ENCODE measurements around the gene HIRIP3. TPM values are rescaled to one million over a fixed set of nuclear protein-coding genes. Genes with fewer than 3 reads are reported as not detected.
"Not testable (repeated sequence)": the region's sequence is repeated elsewhere in the genome, so short reads cannot be mapped to it uniquely, and the experiment has no call there.

HIRIP3 gene
- total RNA-seq, 1 donor from 2014 or later = 12.7 TPM

DNA sequence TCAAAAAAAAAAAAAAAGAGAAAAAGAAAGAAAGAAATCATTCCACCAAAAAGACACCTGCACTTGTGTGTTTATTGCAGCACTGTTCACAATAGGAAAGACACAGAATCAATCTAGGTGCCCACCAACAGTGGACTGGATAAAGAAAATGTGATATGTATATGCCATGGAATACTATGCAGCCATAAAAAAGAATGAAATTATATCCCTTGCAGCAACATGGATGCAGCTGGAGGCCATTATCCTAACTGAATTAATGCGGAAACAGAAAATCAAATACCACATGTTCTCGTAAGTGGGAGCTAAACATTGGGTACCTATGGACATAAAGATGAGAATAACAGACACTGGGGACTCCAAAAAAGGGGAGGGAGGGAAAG, 21.9 kb upstream of the HIRIP3 start:
- no peak for DNase-seq (ENCODE audit: low read depth)

DNA sequence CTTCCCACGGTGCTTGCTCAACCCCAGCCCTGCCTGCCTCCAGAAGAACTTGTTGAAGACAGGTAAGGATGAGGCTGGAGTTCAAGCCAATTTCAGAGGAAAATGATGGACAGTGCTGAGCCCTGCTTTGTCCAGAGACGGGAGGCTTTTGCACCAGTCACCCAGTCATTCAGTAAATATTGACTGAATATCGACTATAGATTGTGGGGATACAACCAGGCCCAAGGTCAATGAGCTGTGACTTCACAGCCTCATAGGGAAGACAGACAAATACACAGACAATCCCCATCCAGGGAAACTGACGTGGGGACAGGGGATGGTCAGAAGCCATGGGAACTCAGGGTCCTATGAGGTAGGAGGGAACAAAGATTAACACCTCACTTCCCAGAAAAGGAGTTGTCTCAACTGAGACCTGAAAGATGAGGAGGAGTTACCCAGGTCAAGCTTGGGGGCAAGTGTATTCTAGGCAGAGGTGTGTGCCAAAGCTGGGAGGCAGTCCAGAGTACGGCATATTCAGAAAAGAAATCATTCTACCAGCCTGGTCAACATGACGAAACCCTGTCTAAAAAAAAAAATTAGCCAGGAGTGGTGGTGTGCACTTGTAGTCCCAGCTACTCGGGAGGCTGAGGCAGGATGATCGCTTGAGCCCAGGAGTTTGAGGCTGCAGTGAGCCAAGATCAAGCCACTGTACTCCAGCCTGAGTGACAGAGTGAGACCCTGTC, 21.3 kb upstream of the HIRIP3 start:
- DNase-seq (ENCODE audit: low read depth) = no peak

DNA sequence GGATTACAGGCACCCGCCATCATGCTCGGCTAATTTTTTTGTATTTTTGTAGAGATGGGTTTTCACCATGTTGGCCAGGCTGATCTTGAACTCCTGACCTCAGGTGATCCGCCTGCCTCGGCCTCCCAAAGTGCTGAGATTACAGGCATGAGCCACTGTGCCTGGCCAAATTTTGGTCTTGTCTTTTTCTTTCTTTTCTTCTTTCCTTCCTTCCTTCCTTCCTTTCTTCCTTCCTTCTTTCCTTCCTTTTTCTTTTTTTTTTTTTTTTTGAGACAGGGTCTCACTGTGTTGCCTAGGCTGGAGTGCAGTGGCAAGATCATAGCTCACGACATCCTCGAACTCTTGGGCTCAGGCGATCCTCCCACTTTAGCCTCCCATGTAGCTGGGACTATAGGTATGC, 20.0 kb upstream of the HIRIP3 start:
- DNase-seq (ENCODE audit: low read depth) = not testable (repeated sequence)

DNA sequence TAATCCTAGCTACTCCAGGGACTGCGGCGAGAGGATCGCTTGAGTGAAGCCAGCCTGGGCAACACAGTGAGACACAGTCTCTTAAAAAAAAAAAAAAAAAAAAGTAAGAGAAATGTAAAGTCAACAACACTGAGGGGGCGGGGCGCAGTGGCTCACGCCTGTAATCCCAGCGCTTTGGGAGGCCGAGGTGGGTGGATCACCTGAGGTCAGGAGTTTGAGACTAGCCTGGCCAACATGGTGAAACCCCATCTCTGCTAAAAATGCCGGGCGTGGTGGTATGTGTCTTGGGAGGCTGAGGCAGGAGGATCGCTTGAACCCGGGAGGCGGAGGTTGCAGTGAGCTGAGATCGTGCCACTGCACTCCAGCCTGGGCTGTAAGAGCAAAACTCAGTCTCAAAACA, 17.2 kb upstream of the HIRIP3 start:
- not testable (repeated sequence) for DNase-seq (ENCODE audit: low read depth)

DNA sequence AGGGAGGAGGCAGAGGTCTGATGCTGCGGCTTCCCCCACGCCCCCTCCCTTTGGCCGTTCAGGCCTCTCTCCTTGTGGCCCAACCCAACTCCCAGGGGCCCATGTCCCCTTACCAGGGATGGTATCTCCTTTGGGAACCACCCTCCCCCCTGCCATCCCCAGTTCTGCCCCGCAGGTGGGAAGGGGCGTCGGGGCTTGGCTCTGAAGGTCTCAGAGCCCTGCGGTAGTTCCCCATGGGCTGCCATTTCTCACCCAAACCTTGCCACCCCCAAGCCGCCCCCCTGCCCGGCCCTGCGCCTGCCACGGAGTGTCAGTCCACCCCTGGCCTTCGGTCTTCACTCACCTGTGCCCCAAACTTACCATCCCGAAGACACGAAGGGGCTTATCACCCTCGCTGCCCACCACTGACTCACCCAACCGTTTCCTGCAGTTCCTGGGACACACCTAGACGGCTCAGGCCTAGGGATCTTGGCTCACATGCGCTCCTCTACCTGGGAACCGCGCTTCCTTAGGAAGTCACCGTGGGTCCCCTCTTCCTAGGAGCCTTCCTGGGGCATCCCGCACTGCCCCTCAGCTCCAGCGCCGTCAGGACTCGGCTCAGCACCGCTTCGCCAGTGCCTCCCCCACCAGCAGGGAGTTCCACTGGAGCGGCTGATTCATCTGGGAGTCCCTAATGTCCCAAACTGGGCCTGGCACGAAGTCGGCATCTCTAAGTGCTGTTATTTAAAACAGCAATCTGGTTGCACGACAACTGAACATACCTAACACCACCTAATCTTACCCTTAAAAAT, 16.5 kb upstream of the HIRIP3 start:
- DNase-seq (ENCODE audit: low read depth) = no peak

DNA sequence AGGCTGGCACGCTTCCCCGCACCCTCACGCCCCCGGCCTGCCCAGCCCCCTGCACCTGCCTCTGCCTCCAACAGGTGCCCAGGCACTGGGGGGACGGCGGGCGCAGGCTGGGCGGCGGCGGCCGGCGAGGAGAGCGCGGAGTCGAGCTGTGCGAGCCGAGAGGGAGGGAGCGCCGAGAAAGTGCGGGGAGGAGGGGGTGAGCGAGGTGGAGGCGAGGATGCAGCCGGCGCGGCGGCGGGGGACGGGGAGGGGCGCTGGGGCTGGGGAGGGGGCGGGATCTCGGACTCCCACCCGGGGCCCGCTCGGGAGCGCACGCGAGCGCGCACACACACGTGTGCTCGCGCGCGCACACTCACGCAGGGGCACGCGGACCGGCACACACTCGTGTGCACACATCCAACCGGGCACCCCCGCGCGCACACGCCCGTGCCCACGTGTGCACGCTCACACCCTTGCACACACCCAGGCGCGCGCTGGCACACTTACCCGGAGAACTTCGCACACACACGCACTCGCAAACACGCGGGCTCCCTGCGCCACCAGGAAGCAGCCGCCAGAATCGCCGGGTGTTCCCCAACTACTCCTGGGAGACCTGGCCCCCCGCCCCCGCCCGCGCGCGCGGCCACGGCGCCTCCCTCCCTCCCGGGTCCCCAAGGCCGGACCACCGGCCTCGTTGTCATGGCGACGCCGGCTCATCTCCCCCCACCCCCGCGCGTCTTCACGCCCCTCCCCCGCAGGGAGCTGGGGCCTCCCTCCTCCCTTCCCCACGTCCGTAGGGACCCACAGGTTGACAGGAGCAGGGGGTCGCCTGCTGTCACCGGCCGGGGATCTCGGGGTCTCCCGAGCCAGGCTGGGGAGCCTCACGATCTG, 15.7 kb upstream of the HIRIP3 start, which contains the start of gene DOC2A:
Gene DOC2A, minus strand, starts transcription at position 184 of the 870 bp plus-strand sequence. CDS start 805 bp downstream, outside the sequence.
- no peak for DNase-seq (ENCODE audit: low read depth)

DNA sequence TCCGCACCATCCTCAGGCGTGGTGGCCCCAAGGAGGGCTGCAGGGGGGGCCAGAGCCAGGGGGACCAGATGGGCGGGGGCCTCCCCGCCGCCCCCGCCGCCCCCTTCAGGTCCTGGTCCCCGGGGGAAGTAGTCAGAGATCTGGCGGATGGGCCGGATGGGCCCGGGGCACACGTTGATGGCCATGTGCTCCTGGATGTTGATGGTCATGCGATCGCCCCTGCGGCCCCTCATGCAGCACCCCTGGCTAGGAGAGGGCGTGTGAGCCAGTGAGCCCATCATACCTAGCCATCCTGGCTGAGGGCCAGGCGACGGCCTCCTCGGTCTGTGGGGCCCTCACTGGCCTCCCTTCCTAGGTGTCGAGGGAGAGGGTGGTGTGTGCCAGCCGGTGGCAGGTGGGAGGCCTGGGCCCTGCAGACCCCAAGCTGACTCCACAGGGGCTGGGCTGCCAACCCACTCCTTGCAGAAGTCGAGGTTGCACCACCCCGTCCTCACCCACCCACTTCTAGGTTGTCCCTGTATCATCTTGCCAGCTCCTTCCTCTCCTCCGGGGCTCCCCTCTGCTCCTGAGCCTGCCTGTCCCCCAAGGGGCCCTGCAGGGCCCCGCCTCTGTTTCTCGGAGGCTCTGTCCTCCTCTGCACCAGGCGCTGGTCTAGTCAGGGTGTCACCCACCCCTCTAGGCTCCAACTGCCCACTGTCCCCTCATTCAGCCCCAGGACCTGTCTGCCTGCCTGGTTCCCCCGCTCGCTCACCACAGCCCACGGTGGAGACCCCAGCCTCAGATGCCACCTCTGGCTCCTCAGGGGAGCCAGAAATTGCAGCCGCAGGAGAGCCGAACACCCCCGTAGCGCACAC, 14.8 kb upstream of the HIRIP3 start:
- DNase-seq (ENCODE audit: low read depth) = no peak

DNA sequence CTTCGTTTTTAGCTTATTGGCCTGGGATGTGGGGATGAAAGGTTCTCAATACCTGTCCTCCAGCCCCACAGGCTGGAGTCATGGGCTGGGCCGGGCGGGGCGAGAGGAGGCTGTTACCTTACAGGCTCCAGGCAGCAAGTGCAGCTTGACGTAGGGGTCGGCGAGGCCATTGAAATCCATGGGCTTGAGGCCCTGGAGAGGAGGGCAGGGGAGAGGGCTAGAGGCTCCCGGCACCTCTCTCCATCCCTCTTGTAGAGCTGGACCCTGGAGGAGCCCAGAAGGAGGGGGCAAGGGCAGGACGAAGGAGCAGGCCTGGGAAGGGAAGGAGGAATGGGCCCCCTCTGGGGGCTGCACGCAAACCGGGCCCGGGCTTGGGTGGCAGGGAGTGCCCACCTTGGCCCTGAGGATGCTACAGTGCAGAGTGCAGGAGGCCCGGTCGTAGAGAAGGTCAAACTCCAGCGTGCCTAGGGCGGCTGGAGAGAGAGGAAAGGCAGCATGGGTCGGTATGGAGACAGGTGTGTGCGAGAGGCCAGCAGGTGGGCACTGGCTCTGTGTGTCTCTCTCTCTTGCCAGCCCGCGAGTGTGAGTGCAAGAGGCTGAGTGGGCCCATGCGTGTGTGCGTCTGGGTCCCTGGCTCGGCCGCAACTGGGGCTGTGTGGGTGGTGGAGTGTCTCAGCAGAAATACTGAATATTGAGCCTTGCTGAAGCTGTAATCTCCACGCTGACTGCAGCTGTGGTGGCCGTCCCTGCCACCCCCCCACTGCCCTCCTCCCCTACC, 13.9 kb upstream of the HIRIP3 start:
- DNase-seq (ENCODE audit: low read depth) = no peak

DNA sequence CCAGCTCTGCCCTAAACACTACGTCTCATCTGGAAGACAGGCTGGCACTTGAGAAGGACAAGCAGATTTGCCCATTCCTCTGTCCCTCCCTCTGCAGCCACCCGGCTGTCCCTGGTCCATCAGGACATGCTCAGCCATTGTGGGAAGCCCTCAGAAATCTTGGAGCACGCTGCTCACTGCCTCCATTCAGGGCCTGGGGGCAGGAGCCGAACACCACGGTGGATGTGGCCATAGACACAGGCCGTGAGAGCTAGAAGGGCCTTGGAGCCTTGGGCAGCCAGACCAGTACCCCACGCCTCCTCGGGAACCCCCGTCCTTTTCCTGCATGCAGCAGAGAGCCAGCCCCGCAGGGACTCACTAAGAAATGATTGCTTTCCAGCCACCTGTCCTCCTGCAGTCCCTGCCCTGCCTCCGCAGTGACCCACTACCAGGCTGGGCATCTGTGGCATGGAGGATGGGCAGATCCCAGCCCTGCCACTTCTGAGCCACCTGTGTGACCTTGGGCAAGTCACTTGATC, 12.0 kb upstream of the HIRIP3 start:
- no peak for DNase-seq (ENCODE audit: low read depth)

DNA sequence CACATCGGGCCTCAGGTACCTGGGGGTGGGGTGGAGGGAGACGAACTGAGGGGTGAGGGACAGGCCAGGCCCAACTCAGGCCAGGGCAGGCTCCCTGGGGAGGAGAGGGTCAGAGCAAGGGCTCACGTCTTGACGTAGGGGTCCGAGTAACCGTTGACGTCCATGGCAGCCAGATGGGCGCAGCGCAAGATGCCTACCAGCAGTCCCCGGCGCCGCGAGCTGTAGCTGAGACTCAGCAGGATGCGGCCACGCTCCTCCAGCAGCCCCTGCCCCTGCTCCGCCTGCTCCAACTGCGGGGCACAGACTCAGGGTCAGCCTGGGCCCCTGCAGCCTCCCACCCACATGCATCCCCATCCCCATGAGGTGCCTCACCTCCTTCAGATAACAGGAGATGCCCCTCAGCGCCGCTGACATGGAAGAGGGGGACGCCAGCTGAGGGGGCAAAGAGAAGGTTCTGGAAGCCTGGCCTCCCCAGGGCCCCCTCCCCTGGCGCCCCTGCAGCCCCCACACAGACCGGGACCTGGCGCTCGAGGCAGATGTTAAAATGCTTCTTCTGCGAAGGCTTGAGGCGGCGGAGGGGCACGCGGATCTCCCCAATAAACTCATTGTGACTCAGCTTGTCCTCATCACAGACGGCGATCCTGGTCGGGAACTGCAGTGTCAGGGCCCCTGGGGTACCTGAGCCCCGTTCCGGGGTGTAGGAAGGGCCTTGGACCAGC, 11.4 kb upstream of the HIRIP3 start:
- no peak for DNase-seq (ENCODE audit: low read depth)

DNA sequence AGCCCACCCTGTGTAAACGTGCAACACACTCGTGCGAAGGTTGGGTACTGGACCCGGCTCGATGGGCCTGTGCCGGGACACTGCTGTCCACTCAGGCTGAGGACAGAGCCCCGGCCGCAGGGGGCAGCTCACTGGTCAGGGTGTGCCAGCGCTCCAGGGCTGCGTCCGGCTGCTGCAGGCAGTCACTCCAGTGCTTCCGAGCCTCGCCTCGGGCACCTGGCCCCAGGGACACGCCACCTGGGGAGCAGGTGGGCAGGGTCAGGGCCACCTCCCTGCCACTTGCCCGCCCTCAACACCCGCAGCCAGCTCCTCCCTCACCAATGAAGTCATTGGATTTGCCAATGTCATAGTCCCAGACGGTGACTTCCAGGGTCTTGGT, 10.7 kb upstream of the HIRIP3 start:
- DNase-seq (ENCODE audit: low read depth) = no peak

DNA sequence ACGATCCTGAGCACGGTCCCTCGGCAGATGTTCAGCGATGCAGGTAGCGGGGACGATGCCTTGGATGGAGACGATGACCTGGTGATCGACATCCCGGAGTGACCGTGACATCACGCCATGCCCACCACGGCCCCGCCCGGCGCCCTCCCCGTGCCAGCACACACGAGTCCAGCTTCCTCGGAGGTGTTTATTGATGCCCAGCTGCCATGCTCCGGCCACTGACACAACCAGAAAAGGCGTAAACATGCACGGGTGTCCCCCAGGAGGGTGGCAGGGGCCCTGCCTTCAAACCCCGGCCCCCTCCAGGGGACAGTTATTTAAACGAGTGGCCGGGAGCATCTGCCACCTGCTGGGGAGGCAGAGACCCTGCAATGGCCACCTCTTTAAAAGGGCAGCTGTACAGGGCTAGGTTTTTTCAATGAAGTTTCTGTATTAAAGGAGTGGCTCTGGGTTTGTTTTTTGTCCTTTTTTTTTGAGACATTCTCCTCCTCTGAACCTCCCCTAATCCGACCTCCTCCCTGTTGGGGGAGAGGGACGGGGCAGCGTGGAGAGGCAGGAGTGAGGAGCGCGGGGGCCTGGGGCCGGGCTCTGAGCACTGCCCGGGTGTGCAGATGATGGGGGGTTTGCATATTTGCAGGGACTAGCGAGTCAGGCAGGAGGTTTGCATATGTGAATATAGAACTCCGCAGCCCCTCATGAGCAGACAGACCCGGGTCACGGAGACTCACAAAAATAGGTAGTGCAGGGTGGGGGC, 10.1 kb upstream of the HIRIP3 start:
- DNase-seq (ENCODE audit: low read depth) = peak; percentile 45

DNA sequence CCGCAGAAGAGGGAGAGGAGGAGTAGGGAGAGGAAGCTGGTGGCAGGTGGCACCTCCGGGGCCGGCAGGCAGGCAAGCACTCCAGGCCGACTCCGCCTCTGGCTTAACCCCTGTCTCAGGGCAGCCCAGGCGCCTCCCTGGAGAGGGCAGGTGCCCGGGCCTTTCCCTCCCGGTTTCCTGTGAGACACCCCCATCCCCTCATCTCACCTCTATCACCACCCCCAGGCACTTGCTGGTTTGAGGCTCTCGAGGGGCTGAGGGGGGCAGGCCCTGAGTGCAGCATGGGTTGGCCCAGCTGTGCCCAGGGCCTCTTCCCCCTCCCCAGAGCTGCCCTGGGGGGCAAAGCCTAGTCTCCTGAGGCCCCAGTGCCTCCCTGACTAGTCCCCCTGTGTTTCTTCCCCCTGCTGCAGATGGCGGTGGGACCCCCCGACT, 9.4 kb upstream of the HIRIP3 start:
- no peak for DNase-seq (ENCODE audit: low read depth)

DNA sequence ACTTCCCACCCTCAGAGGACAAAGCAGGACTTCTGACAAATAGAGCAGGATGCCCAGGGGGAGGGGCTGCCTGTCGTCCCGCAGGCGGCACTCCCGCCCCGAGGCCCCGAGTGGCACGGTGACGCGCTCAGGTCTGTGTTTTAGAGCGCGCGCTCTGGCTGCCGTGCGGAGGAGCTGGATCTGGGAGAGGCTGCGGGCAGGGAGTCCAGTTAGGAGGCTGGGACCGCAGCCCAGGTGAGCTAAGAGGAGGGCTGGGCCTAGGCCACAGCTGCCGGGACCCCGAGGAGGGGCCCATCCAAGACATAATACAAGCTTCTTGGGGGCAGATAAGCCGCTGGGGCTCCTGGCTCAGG, 9.0 kb upstream of the HIRIP3 start:
- no peak for DNase-seq (ENCODE audit: low read depth)

DNA sequence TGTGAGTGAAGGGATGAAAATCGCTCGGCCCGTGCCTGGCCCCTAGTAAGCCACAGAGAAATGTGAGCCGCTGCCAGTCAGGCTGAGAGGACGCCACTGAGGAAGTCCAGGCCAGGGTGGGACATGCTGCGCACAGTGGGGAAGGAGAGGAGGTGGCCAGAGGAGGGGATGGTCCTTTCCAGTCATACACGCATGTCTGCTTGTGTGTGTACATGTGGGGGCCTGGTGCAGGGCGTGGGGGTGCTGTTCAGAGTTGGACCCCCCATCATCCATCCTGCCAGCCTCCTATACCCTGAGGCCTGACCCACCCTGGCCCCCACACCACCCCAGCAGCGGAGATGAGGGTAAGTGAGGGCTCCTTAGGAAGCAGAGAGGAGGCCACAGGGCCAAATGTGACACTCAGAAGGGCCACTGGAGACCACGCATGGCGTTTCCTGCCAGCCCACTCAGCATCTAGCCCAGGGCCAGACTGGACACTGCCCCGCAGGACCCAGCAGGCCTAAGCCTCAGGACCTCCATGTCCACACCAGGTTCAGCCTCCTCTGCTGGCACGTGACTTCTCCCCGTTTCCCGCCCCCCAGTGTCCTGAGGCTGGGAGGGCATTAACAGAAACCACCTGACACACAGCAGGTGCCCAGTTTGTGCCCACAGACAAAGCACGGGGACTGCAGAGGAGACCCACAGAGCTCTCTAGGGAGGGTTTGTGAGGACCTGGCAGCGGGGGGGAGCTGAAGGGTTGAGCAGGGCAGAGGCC, 8.4 kb upstream of the HIRIP3 start:
- DNase-seq (ENCODE audit: low read depth) = no peak

DNA sequence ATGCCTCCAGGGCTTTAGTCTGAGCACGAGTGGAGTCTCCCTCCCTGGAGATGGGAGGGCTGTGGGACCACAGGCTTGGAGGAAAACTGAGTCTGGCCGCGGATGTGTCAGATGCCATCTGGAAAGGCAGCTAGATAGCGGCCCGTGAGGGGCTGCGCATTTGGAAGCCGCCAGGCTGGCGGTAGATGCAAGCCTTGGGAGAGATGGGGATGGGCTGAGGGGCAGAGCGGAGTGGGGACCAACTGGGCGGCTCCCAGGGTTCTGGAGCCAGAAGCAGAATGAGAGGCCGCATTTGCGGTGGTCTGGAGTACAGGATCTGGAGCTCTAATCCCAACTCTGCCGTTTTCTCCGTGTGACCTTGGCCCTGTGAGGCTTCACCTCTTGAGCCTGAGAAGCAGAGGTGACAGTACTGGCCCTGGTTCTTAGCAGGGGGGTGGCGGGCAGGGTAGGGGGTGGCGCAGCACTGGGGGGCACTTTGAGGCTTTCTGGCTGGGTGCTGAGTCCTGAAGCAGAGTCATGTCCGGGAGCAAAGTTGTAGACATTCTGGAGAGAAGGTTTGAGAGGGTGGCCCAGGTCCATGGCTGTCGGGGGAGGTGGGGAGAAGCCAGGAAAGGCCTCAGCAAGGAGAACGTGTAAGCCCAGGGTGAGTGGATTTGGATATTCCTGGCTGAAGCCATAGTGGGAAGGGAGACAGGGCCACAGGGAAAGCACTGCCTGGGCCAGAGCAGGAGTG, 7.4 kb upstream of the HIRIP3 start:
- no peak for DNase-seq (ENCODE audit: low read depth)

Measured in myocyte (in vitro differentiated cells).